NOMO-1 treated with DMSO at 0.1 percent for 48 hours (cell line): ENCODE measurements around the gene TM4SF5.

Experiments
- DNase-seq: peaks from one replicate; lab custom pipeline; 2025; ENCODE audit not compliant: unreplicated experiment; lab: John Stamatoyannopoulos, UW

TM4SF5 gene

DNA sequence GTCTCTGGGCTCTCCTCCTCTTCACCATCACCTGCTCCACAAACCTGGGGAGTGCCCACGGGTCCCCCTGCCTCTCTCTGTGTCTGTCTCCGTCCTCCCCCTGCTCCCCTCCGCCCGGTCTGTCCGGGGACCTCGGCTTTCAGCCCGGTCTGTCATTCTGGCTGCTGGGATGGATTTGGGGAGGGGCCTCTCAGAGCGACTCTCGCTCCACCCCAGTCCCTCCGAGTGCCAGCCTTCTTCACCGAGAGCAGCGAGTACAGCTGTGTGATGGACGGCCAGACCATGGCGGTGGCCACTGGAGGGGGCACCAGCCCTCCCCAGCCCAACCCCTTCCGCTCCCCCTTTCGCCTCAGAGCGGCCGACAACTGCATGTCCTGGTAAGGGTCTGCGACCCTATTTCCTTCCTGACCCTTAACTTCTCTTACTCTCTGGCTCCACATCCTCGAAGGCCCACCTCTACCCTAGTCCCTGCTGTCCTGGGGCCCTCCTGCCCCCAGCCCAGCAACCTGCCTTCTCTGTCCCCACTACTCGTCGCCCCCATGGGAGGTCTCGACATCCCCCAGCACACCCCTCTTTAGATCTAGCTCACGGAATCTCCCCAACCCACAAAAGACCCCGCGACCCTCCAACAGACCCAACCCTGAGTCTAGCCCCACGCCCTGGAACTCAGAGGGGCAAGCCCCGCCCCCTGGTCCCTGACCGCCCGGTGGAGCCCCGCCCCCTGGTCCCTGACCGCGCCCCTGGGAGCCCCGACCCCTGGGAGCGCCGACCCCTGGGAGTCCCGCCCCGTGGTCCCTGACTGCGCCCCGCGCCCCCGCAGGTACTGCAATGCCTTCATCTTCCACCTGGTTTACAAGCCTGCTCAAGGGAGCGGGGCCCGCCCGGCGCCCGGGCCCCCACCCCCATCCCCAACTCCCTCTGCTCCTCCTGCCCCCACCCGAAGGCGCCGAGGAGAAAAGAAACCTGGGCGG is 26.4 kb upstream of the TM4SF5 start:
- DNase-seq = no peak

GRCh38 chr17:4747847-4748246 is 23.8 kb upstream of the TM4SF5 start:
- peak; percentile 72 for DNase-seq

DNA sequence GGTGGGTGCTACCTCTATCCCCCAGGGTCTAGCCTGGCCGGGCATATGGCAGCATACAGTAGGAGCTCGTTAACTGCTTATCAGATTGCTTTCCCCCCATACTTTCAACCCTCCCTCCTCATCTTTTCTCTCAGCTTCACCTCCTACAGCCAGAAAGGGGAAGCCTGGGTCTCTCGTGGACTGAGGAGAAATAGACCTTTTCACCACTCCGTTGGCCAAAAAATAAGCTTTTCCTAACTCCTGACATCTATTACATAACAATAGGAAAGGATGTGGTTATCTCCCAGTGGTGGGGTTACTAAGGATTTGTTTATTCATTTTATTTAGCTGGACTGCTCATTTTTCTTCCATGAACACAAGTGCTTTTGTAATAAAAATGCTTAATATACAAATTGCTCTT is 23.0 kb upstream of the TM4SF5 start:
- DNase-seq = peak; percentile 10

GRCh38 chr17:4750606-4751005 is 21.1 kb upstream of the TM4SF5 start:
- DNase-seq = no peak

GRCh38 chr17:4751932-4752331 is 19.8 kb upstream of the TM4SF5 start:
- DNase-seq = no peak

- no peak for DNase-seq
These were observed 18.3 kb upstream of the TM4SF5 start for GRCh38 chr17:4753392-4753791.

GRCh38 chr17:4759776-4760236 is 11.9 kb upstream of the TM4SF5 start:
- DNase-seq = peak; percentile 60

DNA sequence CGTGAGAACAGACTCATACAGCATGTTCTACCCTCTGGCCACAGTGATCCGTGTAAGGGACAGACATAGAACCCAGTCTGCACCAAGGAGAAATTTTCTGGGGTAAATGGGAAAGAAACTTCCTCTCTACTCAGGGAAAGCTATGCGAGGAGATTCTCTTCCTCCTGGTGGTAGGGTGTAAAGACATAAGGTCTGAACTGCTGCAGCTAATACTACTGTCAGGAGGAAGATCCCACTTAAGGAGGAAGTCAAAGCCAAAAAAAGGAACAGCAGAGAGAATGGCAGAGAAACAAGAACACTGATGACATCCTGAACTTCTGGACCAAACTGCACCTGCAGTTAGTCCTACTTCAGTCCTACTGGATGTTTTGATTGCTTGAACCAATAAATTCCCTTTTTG is 7.1 kb upstream of the TM4SF5 start:
- peak; percentile 76 for DNase-seq

DNA sequence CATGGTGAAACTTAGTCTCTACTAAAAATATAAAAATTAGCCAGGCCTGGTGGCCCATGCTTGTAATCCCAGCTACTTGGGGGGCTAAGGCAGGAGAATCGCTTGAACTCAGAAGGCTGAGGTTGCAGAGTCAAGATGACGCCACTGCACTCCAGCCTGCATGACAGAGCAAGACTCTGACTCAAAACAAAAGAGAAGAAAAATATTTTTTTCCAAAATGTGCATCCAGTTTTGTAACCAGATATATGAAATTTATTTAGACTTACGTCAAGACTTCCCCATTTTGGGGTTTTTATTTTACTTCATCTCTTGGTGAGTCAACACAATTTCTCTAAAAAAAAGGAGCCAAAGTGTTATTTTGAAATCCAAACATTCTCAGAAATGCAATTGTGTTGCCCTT is 5.5 kb upstream of the TM4SF5 start:
- DNase-seq = peak; percentile 80

DNA sequence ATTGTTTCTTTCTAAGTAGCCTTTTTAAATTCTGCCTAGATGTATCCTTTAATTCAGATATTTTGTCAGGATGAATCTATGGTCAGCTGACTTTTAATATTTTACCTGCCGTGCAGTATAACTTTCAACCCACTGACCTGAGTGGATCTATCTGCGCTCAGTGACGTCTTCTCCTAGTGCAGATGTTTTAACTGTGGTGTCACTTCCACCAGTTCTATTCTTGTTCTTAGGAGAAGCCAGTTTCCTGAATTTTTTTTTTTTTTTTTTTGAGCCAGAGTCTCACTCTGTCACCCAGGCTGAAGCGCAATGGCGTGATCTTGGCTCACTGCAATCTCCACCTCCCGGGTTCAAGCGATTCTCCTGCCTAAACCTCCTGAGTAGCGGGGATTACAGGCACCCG is 5.0 kb upstream of the TM4SF5 start:
- DNase-seq = no peak

GRCh38 chr17:4768298-4768697 is 3.4 kb upstream of the TM4SF5 start:
- DNase-seq = peak; percentile 55

- DNase-seq = no peak
These were observed 2.1 kb upstream of the TM4SF5 start for GRCh38 chr17:4769628-4770027.

- DNase-seq = no peak
These were observed 538 bp downstream of the TM4SF5 start for GRCh38 chr17:4772235-4772613.

DNA sequence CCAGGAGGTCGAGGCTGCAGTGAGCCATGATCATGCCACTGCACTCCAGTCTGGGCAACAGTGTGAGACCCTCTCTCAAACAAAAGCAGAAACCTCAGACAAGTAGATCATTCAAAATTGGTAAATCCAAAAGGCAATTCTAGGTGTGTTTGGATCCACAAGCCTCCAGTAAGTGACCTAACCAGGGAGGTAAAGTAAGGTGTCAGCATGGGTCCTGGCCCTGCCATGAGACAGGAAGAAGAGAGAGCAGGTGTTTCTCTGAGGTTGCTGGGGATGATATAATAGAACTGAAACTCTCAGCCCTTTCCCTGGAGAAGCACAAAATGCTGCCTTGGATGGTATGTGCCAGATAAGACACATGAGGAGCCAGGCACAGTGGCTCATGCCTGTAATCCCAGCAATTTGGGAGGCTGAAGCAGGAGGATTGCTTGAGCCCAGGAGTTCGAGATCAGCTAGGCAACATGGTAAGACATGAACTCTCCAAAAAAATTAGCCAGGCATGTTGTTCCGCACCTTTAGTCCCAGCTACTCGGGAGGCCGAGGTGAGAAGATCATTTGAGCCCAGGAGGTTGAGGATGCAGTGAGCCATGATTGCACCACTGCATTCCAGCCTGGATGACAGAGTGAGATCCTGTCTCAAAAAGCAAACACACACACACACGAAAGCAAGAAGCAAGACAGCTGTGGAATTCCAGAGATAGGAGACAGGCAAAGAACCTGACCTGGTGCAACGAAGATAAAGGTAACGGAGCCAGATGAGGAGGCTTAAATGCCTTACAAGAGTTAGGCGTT is 6.5 kb downstream of the TM4SF5 start:
- no peak for DNase-seq

DNA sequence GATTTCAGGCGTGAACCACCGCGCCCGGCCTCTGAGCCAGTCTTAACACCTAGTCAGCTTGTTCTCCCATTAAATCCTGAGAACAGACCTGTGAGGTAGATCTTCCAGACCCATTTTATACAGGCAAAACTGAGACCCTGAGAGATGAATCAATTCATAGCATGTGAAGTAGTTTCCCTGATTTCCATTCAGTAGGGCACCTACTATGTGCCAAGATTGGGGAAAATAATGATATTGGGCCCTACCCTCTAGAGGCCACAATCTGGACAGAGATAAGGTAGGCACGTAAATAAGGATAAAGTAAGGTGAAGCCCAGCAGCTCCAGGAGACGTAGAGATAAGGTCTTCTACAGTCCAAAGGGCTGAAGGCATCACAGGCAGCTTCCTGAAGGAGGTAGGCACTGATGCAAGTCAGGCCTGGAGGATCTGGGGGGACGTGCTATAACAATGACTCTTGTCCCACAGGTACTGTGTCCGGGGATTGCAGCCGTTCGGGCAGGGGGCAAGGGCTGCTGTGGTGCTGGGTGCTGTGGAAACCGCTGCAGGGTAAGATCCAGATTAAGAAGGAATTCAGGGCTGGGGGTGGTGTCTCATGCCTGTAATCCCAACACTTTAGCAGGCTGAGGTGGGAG is 8.8 kb downstream of the TM4SF5 start:
- DNase-seq = no peak

DNA sequence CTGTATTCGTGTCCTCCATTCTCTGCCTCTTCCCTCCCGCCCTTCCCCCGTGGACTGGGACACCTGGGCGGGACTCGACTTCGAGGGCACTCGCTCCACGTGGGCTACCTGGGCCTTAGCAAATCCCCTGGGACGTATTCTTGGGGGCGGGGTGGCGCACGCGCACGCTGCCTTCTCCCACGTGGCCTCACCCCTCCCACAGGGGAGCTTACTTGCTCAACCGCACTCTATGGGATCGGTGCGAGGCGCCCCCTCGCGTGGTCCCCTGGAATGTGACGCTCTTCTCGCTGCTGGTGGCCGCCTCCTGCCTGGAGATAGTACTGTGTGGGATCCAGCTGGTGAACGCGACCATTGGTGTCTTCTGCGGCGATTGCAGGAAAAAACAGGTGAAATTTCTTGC is 11.0 kb downstream of the TM4SF5 start:
- DNase-seq = peak; percentile 15

GRCh38 chr17:4785311-4786105 is 13.8 kb downstream of the TM4SF5 start:
- no peak for DNase-seq

GRCh38 chr17:4786106-4786511 is 14.4 kb downstream of the TM4SF5 start, which contains the start of gene VMO1:
TSS of gene VMO1 (minus strand) at chr17:4786364. CDS start at chr17:4786352, 12 bp downstream.
- DNase-seq = no peak

DNA sequence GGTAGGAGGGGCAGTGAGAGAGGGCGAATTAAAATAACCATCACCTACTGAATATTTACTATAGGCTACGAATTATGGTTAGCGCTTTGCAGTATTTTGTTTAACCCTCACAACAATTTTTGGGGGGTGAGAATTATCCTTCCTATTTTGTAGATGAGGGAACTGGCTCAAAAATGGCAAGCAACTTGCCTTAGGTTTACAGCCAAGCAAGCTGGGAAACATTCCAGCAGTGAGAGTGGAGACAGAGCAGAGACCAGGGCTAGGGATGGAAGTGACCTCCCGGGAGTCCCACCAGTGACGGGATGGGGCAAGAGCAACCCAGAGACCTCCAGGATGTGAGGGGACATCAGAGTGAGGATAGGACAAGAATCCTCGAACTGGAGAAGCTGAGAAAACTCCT is 14.8 kb downstream of the TM4SF5 start:
- no peak for DNase-seq

GRCh38 chr17:4788159-4788806 is 16.6 kb downstream of the TM4SF5 start:
- DNase-seq = no peak
